ENCODE measurements around the gene SUSD6. TPM values are rescaled to one million over a fixed set of nuclear protein-coding genes. Genes with fewer than 3 reads are reported as not detected.

The SUSD6 gene
- total and polyA plus RNA-seq, 2 experiments from 2014 or later, result 2.8 to 3.4 TPM

DNA sequence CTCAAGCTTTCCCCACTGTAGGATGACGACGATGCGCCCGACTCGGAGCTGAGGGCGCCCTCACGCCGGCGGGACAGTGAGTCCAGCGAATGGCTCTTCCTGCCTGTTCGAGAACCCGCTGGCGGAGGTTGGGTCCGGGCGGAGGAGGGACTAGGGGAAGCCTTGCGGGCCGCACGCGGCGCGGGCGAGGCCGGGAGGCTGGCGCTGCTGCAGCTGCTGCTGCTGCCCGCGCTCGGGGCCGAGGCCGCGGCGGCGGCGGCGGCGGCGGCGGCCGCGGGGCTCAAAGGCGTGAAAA is 38.6 kb upstream of the SUSD6 start (continued):
- TF ChIP-seq, protein P1, sequence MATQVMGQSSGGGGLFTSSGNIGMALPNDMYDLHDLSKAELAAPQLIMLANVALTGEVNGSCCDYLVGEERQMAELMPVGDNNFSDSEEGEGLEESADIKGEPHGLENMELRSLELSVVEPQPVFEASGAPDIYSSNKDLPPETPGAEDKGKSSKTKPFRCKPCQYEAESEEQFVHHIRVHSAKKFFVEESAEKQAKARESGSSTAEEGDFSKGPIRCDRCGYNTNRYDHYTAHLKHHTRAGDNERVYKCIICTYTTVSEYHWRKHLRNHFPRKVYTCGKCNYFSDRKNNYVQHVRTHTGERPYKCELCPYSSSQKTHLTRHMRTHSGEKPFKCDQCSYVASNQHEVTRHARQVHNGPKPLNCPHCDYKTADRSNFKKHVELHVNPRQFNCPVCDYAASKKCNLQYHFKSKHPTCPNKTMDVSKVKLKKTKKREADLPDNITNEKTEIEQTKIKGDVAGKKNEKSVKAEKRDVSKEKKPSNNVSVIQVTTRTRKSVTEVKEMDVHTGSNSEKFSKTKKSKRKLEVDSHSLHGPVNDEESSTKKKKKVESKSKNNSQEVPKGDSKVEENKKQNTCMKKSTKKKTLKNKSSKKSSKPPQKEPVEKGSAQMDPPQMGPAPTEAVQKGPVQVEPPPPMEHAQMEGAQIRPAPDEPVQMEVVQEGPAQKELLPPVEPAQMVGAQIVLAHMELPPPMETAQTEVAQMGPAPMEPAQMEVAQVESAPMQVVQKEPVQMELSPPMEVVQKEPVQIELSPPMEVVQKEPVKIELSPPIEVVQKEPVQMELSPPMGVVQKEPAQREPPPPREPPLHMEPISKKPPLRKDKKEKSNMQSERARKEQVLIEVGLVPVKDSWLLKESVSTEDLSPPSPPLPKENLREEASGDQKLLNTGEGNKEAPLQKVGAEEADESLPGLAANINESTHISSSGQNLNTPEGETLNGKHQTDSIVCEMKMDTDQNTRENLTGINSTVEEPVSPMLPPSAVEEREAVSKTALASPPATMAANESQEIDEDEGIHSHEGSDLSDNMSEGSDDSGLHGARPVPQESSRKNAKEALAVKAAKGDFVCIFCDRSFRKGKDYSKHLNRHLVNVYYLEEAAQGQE (IDR thresholded peaks at IDR 0.05; ENCODE audit: unreplicated experiment), result no peak
- no peak for TF ChIP-seq STAT1 (IDR thresholded peaks at IDR 0.05; ENCODE audit: unreplicated experiment)
- no peak for TF ChIP-seq ZNF114 (CRISPR knock-in tag; IDR thresholded peaks at IDR 0.05)

DNA sequence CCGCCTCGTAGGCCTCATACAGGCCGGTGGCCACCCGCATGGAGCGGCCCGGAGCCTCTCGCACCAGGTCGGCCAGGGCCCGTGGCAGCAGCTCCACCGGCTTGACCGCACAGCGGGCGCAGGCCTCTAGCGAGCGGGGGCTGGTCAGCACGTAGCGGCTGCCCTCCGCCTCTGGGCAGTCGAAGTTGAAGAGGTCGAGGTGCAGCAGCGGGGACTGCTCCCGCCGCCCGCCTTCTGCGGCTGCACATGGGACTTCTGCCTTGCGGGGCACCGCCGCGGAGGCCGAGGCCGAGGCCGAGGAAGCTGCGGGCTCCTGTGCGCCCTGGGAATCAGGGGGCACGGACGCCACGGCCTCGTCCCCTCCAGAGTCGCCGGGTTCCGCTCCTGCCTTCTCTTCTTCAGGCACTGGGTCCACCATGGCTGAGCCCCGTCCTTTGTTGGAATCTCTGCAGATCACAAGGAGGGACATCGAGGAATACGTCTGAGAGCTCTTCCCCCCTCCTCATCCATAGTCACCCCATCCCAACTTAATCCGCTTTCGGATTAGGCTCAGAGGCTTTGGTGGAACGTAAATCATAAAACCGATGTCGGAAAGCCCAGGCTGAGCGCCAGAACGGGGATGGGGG is 38.1 kb upstream of the SUSD6 start:
- H3K4me3 ChIP-seq, result peak overlapping the region; percentile 58
- peaks cover 77% of the 10 kb centered on the region for H3K27me3 ChIP-seq (ENCODE audit: insufficient read depth)
- DNase-seq (ENCODE audit: low spot score), result peak; percentile 13

DNA sequence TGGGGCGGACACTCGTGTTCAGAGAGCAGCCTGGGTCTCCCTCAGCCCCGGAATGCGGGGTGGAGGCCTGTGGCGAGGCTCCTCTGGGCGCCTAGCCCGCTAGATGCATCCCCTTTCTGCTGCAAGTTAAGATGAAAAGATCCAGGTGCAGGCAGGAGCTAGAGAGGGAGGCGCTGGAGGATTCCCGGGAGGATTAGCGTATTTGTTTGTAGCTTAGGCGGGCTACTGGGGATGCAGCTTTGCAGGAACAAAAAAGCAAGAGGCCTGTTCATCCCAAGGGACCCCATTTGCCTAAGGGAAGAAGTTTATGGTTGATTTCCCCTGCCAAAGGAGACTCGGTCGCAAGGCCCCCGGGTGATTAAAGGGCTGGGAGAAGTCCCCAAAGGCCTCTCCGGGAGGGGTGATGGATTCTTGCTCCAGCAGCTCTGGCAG is 37.5 kb upstream of the SUSD6 start:
- Histone ChIP-seq H3K27ac (ENCODE audit: low read depth) (no peak overlapping the region), H3K36me3 (ENCODE audit: insufficient read depth) (no peaks in the 10 kb centered on the region; the same call in 1 of the 2 replicates), H3K27me3 (ENCODE audit: insufficient read depth) (peaks cover 75% of the 10 kb centered on the region), H3K4me2 (peak overlapping the region; percentile 88), H4K20me1 (replicated peaks; ENCODE audit: insufficient read depth) (no peaks in the 10 kb centered on the region; the same call in none of the 2 replicates), H3K4me1 (ENCODE audit: insufficient read depth) (peaks cover 4% of the 10 kb centered on the region; the same call in 1 of the 2 replicates), H3K79me2 (replicated peaks; ENCODE audit: insufficient read depth) (no peaks in the 10 kb centered on the region), H2AFZ (peak overlapping the region; percentile 94), H3F3A (replicated peaks; ENCODE audit: low read depth) (0 out of 2 replicates have a peak, but pooled peaks cover 11% of the 10 kb centered on the region), H3K9me2 (ENCODE audit: insufficient read depth) (no peaks in the 10 kb centered on the region; the same call in 1 of the 2 replicates), H3K4me3 (peak overlapping the region; percentile 58)
- peaks cover 25% of the 10 kb centered on the region; the same call in 2 of the 3 replicates for H3K9me3 Mint-ChIP-seq
- H3K4me1 Mint-ChIP-seq, result peaks cover 3% of the 10 kb centered on the region; the same call in 2 of the 3 replicates
- ATAC-seq (peak; percentile 34), DNase-seq (ENCODE audit: low spot score) (peak; percentile 61)
- H3K4me3 Mint-ChIP-seq, result peak overlapping the region; percentile 76
- no peak overlapping the region for H3K27ac Mint-ChIP-seq
- peaks cover 9% of the 10 kb centered on the region; the same call in 2 of the 3 replicates for H3K36me3 Mint-ChIP-seq (ENCODE audit: low read depth)
- peaks cover 53% of the 10 kb centered on the region for H3K27me3 Mint-ChIP-seq (ENCODE audit: insufficient read depth, low read depth, poor library complexity)
- TF ChIP-seq, protein P2, sequence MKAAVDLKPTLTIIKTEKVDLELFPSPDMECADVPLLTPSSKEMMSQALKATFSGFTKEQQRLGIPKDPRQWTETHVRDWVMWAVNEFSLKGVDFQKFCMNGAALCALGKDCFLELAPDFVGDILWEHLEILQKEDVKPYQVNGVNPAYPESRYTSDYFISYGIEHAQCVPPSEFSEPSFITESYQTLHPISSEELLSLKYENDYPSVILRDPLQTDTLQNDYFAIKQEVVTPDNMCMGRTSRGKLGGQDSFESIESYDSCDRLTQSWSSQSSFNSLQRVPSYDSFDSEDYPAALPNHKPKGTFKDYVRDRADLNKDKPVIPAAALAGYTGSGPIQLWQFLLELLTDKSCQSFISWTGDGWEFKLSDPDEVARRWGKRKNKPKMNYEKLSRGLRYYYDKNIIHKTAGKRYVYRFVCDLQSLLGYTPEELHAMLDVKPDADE (IDR thresholded peaks at IDR 0.05), result no peak
- TF ChIP-seq JUNB (IDR thresholded peaks at IDR 0.05; ENCODE audit: unreplicated experiment), result no peak
- no peak for TF ChIP-seq ZNF114 (CRISPR knock-in tag; IDR thresholded peaks at IDR 0.05)
- no peak for TF ChIP-seq CREB1 (CRISPR knock-in tag; IDR thresholded peaks at IDR 0.05; ENCODE audit: low read depth)
- no peak for TF ChIP-seq STAT1 (IDR thresholded peaks at IDR 0.05; ENCODE audit: unreplicated experiment)
- TF ChIP-seq EZH2phosphoT487 (IDR thresholded peaks at IDR 0.05; ENCODE audit: unreplicated experiment), result no peak
- TF ChIP-seq, protein P1 (IDR thresholded peaks at IDR 0.05; ENCODE audit: unreplicated experiment), result no peak
- no peak for TF ChIP-seq POLR2AphosphoS5 (IDR thresholded peaks at IDR 0.05; ENCODE audit: low read depth)
- no peak for TF ChIP-seq EZH2 (IDR thresholded peaks at IDR 0.05; ENCODE audit: low read depth, unreplicated experiment)
- TF ChIP-seq ZNF331 (CRISPR knock-in tag; IDR thresholded peaks at IDR 0.05; ENCODE audit: low read depth), result no peak

More for the DNA sequence above, 38.1 kb upstream of the SUSD6 start:
- Histone ChIP-seq H3K4me1 (ENCODE audit: insufficient read depth) (peaks cover 4% of the 10 kb centered on the region; the same call in 1 of the 2 replicates), H4K20me1 (replicated peaks; ENCODE audit: insufficient read depth) (no peaks in the 10 kb centered on the region; the same call in none of the 2 replicates), H3K4me2 (peak overlapping the region; percentile 88), H3K36me3 (ENCODE audit: insufficient read depth) (no peaks in the 10 kb centered on the region; the same call in 1 of the 2 replicates), H3K79me2 (replicated peaks; ENCODE audit: insufficient read depth) (no peaks in the 10 kb centered on the region), H3K27ac (ENCODE audit: low read depth) (no peak overlapping the region), H2AFZ (peak overlapping the region; percentile 94), H3F3A (replicated peaks; ENCODE audit: low read depth) (0 out of 2 replicates have a peak, but pooled peaks cover 11% of the 10 kb centered on the region), H3K9me2 (ENCODE audit: insufficient read depth) (no peaks in the 10 kb centered on the region; the same call in 1 of the 2 replicates)
- Mint-ChIP-seq H3K9me3 (peaks cover 25% of the 10 kb centered on the region; the same call in 2 of the 3 replicates), H3K36me3 (ENCODE audit: low read depth) (peaks cover 9% of the 10 kb centered on the region; the same call in 2 of the 3 replicates), H3K4me1 (peaks cover 3% of the 10 kb centered on the region; the same call in 2 of the 3 replicates), H3K27ac (no peak overlapping the region), H3K4me3 (peak overlapping the region; percentile 76), H3K27me3 (ENCODE audit: insufficient read depth, low read depth, poor library complexity) (peaks cover 53% of the 10 kb centered on the region)
- TF ChIP-seq EZH2 (IDR thresholded peaks at IDR 0.05; ENCODE audit: low read depth, unreplicated experiment) (peak; percentile 38), ZNF331 (CRISPR knock-in tag; IDR thresholded peaks at IDR 0.05; ENCODE audit: low read depth) (no peak)
- no peak for ATAC-seq

Measured in GM23338 (cell line).